HG02798 (cell line): ENCODE data around the gene MGME1.
"Not testable (repeated sequence)": the region's sequence is repeated elsewhere in the genome, so short reads cannot be mapped to it uniquely, and the experiment has no call there.

ENCODE experiments used
- ATAC-seq: cut with Tn5 transposase; IDR thresholded peaks from one replicate; pipeline ENCODE4 v1.9.1; 2021; ENCODE audit warnings: mild to moderate bottlenecking; ENCODE audit not compliant: unreplicated experiment, poor library complexity

The MGME1 gene

GRCh38 chr20:17958373-17959256, 10.2 kb upstream of the MGME1 start:
- ATAC-seq: no peak

GRCh38 chr20:17959257-17959627, 9.6 kb upstream of the MGME1 start:
- peak; percentile 32 for ATAC-seq

GRCh38 chr20:17960400-17960885, 8.4 kb upstream of the MGME1 start:
- ATAC-seq: not testable (repeated sequence)

GRCh38 chr20:17960927-17961586, 7.8 kb upstream of the MGME1 start:
- ATAC-seq: peak; percentile 22

GRCh38 chr20:17961587-17961940, 7.3 kb upstream of the MGME1 start:
- ATAC-seq: no peak

GRCh38 chr20:17963114-17963897, 5.5 kb upstream of the MGME1 start:
- no peak for ATAC-seq

- ATAC-seq: no peak
These were observed 4.7 kb upstream of the MGME1 start for GRCh38 chr20:17964073-17964472.

GRCh38 chr20:17964632-17965031, 4.2 kb upstream of the MGME1 start:
- ATAC-seq: no peak

- no peak for ATAC-seq
These were observed 3.6 kb upstream of the MGME1 start for GRCh38 chr20:17965042-17965697.

- no peak for ATAC-seq
These were observed 2.1 kb upstream of the MGME1 start for GRCh38 chr20:17966432-17967310.

GRCh38 chr20:17967521-17968365, 1.1 kb upstream of the MGME1 start:
- peak; percentile 6 for ATAC-seq

GRCh38 chr20:17969278-17969883, 563 bp downstream of the MGME1 start:
- ATAC-seq: peak; percentile 13

- no peak for ATAC-seq
These were observed 1.1 kb downstream of the MGME1 start for GRCh38 chr20:17969884-17970409.

- no peak for ATAC-seq
These were observed 2.6 kb downstream of the MGME1 start for GRCh38 chr20:17971300-17972013.

GRCh38 chr20:17972121-17972520, 3.3 kb downstream of the MGME1 start:
- ATAC-seq: no peak

- ATAC-seq: no peak
These were observed 7.5 kb downstream of the MGME1 start for GRCh38 chr20:17976305-17976704.

GRCh38 chr20:17985388-17986018, 16.7 kb downstream of the MGME1 start:
- ATAC-seq: no peak
